GM19328 (cell line): ENCODE results near the gene FAM9C.

ENCODE experiments used
- ATAC-seq: cut with Tn5 transposase; IDR thresholded peaks from one replicate; pipeline ENCODE4 v1.9.1; 2021; ENCODE audit warnings: mild to moderate bottlenecking, moderate library complexity; ENCODE audit not compliant: unreplicated experiment

FAM9C gene

DNA sequence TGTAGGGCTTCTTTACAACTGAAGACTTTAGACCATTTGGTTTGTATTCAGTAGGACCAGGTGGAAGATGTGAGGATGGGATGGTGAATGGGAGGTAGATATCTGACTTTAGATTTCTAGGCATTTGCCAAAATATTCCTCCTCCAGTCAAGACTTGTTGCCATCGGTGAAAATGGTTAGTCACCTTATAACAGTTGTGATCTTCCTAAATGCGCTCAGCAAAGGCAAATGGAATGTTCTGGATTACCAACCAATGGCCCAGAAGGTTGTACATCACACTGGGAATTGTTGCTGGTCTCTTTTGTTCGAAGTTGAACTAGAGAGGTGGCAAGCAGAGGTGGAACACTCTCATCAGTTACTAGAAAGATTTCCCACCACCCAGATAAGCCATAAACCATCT, 35.6 kb downstream of the FAM9C start:
- ATAC-seq = no peak

DNA sequence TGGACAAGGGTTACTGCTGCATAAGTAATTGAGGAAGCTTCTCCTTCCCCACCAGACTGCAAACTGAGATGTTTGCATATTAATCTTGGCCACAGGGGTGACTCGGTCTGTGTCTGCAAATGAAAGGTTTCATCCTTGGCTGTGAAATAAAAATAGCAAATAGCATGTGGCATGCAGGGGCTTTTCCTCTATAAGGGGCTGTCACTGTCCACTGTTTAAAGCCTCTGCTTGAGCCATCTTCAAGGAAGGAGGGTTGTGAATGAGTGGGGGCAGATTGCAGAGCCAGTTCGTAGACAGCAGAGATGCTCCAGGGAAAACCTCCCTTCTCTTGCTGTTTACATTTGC, 36.3 kb downstream of the FAM9C start:
- no peak for ATAC-seq

DNA sequence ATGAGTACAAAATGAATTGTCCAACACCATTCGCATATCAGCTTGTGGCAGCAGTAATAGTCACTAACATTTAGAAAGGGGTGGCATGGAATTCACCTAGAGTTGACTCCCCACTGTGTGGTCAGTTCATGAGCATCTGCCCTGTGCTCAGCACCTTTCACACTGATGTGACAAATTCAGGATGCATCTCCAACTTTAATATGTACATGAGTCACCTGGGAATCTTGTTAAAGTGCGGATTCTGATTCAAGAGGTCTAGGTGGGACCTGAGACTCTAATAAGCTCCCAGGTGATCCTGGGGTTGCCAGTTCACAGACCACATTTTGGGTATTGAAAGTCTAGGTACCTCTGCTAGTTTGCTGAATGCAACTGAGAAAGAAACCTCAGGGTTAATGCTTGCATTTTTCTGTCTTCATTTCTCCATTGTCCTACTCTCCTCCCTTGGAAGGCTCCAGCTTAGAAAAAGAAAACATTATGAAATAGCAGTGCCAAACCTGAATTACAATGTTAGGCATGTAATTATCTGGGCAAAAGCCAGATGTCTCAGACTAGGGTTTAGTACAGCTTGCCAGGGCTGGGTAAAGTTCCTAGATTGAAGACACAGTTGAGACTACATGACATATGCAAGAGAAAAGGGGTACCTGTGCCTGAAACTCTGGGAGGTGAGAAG, 36.8 kb downstream of the FAM9C start:
- ATAC-seq = no peak

GRCh38 chrX:13005661-13006473, 38.6 kb downstream of the FAM9C start:
- ATAC-seq = peak; percentile 50

- no peak for ATAC-seq
Observed at GRCh38 chrX:13001961-13002671, 42.3 kb downstream of the FAM9C start.

DNA sequence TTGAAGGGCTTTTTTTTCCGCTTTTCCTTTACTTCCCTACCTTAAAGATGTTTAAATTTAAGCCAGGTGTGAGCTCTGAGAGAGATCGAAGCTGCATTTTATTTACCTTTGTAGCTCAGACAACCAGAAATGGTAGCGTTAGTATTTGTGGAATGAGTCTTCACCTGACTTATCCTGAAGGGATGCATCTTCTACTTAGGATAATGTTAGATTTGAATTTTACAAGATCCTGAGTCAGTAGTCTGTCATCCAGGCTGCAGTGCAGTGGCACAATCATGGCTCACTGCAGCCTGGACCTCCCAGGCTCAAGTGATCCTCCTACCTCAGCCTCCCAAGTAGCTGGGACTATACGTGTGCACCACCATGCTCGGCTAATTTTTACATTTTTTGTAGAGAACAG, 43.3 kb downstream of the FAM9C start:
- no peak for ATAC-seq

DNA sequence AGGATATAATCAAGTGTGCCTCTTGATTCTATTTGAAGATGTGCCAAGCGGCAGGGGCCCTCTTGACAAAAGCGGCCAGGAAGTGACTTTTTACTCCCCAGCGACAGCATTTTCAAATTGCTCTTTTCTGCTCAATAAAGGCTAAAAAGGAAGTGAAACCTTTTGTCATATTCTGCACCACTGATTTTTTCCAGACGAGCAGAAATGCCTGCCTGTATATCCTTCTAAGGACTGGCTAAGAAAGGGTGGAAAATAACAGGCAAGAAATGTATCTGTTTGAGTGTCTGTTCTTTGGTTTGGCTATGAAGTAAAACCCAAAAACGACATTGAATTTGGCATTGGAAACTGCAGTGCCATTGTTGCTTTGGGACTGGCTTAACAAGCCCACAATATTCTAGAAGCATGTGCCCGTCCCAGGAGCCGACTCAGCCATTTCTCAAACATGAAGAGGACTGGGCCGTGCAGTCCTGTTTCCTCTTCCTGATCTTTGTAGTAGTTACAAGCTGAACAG, 44.1 kb downstream of the FAM9C start:
- ATAC-seq = peak; percentile 55

DNA sequence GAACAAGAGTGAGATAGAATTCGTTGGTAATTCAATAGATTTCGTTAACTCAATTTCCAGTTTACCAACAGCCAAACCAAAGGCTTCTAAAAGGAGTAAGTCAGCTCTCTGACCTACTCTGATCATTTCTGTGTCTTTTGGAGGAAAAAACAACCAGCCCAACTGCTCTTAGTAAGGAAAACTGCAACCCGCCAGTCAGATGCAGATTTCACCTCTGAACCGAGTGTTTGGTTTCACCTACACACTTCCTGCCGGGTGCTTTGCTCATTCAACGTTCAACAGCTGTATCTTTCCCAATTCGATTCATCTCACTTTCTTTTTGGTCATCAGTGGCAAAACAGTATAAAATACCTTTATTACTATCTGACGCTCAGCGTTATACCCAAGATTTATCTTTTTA, 45.0 kb downstream of the FAM9C start:
- no peak for ATAC-seq

DNA sequence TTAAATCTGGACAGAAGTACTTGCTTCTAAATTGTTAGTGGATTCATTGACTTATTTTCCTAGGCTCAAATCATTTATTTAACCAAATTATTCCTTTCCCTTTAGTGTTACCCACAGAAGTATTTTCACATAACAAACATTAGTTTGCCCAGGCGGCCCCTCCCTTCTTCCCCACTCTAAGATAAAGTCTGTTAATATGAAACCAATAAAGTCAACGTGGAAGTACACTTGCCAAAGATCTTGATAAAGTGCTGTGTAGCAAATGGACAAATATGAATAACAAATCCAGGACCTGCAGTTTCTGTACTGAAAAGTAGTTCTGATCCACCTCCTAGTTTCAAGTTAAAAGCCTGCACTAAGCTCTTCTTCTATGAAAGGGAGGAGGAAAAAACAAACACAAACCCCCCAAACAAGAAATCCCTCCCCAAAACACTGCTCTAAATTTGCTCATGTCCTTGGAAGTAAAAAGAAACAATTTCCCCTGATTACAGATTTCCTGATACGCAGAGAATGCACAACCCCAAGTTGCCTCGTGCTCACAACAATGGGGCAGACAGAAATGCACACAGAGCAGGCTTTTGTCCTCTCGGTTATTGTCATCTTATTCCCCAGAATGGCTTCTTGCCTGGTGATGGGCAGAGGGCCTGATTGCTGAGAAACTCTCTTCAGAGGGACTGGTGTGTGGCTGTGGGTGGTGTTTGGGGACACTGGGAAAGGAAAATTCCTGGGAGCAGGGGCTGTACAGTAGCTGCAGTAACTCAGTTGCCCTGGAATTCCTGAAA, 46.3 kb downstream of the FAM9C start:
- no peak for ATAC-seq

DNA sequence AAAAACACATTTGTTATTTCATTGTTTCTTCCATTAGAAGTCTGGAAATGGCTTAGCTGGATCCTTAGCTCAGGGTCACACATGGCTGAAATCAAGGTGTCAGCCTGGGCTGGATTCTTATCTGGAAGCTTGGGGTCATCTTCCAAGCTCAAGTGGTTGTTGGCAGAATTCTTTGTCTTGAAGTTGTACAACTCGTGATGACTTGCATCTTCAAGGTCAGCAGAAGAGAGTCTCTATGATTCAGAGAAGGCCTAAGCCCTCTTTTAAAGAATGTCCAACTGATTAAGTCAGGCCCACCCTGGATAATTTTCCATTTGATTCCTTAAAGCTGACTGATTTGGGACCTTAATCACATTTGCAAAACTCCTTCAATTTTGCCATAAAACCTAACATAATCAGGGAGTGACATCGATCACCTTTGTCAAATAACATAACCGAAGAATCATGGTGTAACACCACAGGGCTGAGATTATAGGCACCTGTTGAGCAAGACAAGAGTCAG, 47.4 kb downstream of the FAM9C start:
- no peak for ATAC-seq

DNA sequence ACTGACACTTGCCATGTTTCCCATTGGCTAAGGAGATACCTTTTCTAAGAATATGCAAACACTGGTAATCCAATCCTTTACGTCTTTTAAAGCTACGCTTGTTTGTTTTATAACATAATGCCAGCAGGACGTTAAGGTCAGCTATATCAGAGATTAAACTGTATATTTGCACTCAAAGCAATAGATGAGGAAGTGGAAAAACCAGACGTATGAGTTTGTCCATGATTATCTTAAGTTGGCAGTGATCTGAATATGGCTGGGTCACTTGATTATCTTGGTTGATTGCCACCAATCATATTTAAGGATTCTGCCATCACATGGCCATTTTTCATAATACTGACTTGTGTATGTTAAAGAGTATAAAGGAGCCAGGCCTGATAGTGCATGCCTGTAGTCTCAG, 50.1 kb downstream of the FAM9C start:
- no peak for ATAC-seq

- no peak for ATAC-seq
Observed at GRCh38 chrX:12993826-12994225, 50.6 kb downstream of the FAM9C start.

DNA sequence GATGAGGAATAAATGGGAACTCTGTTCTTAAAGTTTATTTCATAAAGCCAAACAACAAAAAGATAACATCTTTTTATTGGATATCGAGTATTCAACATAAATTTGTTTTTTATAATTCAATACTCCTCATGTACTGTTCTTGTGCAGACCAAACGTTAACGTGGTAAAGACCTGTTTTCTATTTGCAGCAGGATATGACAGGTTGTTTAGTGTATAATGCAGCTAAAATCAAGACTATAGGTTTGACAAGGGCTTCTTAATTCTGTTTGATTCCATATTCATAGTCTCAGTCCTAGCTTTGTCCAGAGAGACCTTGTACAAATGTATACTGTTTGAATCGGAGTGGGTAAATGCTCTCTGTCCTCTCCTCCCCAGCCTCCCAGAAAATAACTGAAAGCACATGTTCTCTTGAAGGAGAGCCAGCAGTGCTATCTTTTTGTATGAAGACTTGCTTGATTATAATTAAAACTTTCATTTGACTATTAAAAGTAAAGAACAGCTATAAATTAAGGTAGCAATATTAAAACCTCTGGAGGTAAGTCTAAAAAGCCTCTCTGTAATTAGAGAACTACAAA, 51.8 kb downstream of the FAM9C start:
- ATAC-seq = no peak

DNA sequence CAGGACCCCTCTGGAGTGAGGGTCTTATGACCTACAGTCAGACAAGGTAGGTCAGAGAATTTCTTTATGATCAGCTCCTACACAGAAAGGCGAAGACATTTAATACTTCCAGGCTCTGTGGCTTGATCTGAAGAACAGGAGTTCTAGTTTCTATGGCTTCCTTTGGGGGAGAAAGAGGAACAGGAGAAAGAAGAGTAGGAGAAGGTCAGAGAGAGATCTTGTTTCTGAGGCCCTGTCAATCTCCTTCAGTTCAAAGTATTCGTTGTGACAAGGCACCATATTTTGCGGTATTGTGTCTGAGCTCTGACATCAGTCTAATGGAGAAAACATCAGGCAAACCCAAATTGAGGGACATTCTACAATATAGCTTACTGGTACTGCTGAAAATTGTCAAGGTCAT, 52.8 kb downstream of the FAM9C start:
- ATAC-seq = no peak

GRCh38 chrX:12989461-12989860, 55.0 kb downstream of the FAM9C start:
- ATAC-seq = no peak

DNA sequence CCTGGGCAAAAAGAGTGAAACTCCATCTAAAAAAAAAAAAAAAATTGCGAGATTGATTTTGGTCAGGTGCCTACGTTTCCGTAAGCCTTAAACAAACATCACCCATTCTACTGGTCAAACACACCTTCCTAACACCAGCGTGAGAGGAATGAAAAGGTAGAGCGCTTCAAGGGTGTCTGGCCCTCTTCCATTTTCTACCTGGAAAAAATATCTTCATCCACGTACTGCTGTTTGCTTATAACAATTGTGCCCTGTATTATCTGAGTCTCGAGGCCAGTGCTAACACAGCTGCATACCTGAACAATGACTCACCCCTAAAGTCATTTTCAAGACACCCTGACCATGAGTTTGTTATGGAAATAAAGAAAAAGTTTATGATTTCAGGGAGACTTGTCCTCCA, 55.6 kb downstream of the FAM9C start:
- ATAC-seq = no peak

- ATAC-seq = no peak
Observed at GRCh38 chrX:12987900-12988594, 56.4 kb downstream of the FAM9C start.

DNA sequence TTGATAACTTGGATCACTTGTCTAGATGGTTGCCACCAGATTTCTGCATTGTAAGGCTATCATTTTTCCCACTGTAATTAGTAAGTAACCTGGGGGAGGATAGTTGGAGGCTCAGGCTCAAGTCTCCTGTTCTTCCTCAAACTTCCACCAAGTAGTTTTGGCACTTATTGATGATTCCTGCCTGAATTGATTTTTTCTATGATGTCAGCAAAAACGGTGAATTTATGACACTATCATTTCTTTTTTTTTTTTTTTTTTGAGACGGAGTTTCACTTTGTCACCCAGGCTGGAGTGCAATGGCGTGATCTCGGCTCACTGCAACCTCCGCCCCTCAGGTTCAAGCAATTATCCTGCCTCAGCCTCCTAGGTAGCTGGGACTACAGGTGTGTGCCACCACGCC, 57.1 kb downstream of the FAM9C start:
- no peak for ATAC-seq

GRCh38 chrX:12986886-12987285, 57.5 kb downstream of the FAM9C start:
- ATAC-seq = no peak
